Upper lobe of right lung (tissue), 1 donor: ENCODE results near the gene HCRTR1. TPM values are rescaled to one million over a fixed set of nuclear protein-coding genes. Genes with fewer than 3 reads are reported as not detected.

Source experiments
- ATAC-seq: fragments of 200-7000 bp; cut with Tn5 transposase; one replicate; pipeline ENCODE4 v1.9.1; 2020; ENCODE audit warnings: mild to moderate bottlenecking, moderate library complexity
- DNase-seq: peaks from one replicate; pipeline ENCODE4 v3.0.0-alpha.2; 2020
- H3K27ac ChIP-seq: fragments of 200-600 bp; one replicate; pipeline ENCODE4 v1.8.0; 2022
- H3K27me3 ChIP-seq: fragments of 200-600 bp; one replicate; pipeline ENCODE4 v1.8.0; 2022; ENCODE audit warnings: mild to moderate bottlenecking
- H3K36me3 ChIP-seq: fragments of 200-600 bp; one replicate; pipeline ENCODE4 v1.8.0; 2022
- H3K4me1 ChIP-seq: fragments of 200-600 bp; one replicate; pipeline ENCODE4 v1.8.0; 2022
- H3K4me3 ChIP-seq: fragments of 200-600 bp; one replicate; pipeline ENCODE4 v1.8.0; 2022; ENCODE audit warnings: mild to moderate bottlenecking
- H3K9me3 ChIP-seq: fragments of 200-600 bp; one replicate; pipeline ENCODE4 v1.8.0; 2022
- CTCF ChIP-seq: fragments of 200-600 bp; IDR thresholded peaks from one replicate; pipeline ENCODE4 v1.8.0; 2022; ENCODE audit warnings: antibody characterized with exemption
- intact Hi-C: fragments of 100-400 bp; cut with DNase I; formaldehyde crosslinking; loops from one replicate; pipeline ENCODE4 v1.11.0; 2022
- total RNA-seq: library from RNA; stranded (reverse); fragmentation: NEBNext Ultra II Directional; extraction: Animal tissue kit (Norgen Biotek cat#: 25700); gene quantifications from one replicate; pipeline ENCODE4 v1.2.1, GENCODE V29; 2021
- donor health status: DM: no; HTN: yes; CAD: no; lungs with severe emphysema.

HCRTR1 gene
- total RNA-seq, 1 donor from 2014 or later, result not detected

GRCh38 chr1:31593770-31594632 lies 23.5 kb upstream of the HCRTR1 start:
- Histone ChIP-seq H3K27ac (no peak overlapping the region), H3K4me3 (no peak overlapping the region), H3K4me1 (peaks cover 13% of the 10 kb centered on the region), H3K9me3 (no peaks in the 10 kb centered on the region), H3K36me3 (no peaks in the 10 kb centered on the region), H3K27me3 (no peaks in the 10 kb centered on the region)
- TF ChIP-seq CTCF, result peak; percentile 77
- ATAC-seq (peak; percentile 95), DNase-seq (peak; percentile 89)
- intact Hi-C loops, result no loop called here

- ATAC-seq, result no peak
- Histone ChIP-seq H3K9me3 (no peaks in the 10 kb centered on the region), H3K4me1 (peaks cover 5% of the 10 kb centered on the region), H3K36me3 (no peaks in the 10 kb centered on the region), H3K4me3 (no peak overlapping the region), H3K27me3 (no peaks in the 10 kb centered on the region), H3K27ac (no peak overlapping the region)
- intact Hi-C loops, result no loop called here
- DNase-seq, result no peak
- TF ChIP-seq CTCF, result no peak
These were observed 21.4 kb upstream of the HCRTR1 start for GRCh38 chr1:31595836-31596736.

- no peak for TF ChIP-seq CTCF
- intact Hi-C loops, result no loop called here
- no peak for DNase-seq
- Histone ChIP-seq H3K4me1 (peaks cover 5% of the 10 kb centered on the region), H3K36me3 (no peaks in the 10 kb centered on the region), H3K4me3 (no peak overlapping the region), H3K27ac (no peak overlapping the region), H3K27me3 (no peaks in the 10 kb centered on the region), H3K9me3 (no peaks in the 10 kb centered on the region)
- no peak for ATAC-seq
These were observed 20.8 kb upstream of the HCRTR1 start for GRCh38 chr1:31596737-31597097.

- Histone ChIP-seq H3K27me3 (no peaks in the 10 kb centered on the region), H3K36me3 (no peaks in the 10 kb centered on the region), H3K9me3 (no peaks in the 10 kb centered on the region), H3K4me3 (no peak overlapping the region), H3K27ac (no peak overlapping the region), H3K4me1 (peaks cover 5% of the 10 kb centered on the region)
- DNase-seq (peak; percentile 12), ATAC-seq (no peak)
- intact Hi-C loops, result no loop called here
- TF ChIP-seq CTCF, result no peak
These were observed 18.5 kb upstream of the HCRTR1 start for GRCh38 chr1:31598980-31599379.

GRCh38 chr1:31600641-31601040 lies 16.8 kb upstream of the HCRTR1 start:
- no peak for TF ChIP-seq CTCF
- no peaks in the 10 kb centered on the region for H3K36me3 ChIP-seq
- H3K4me3 ChIP-seq, result no peak overlapping the region
- ATAC-seq (no peak), DNase-seq (no peak)
- intact Hi-C loops, result no loop called here
- H3K27me3 ChIP-seq, result no peaks in the 10 kb centered on the region
- H3K27ac ChIP-seq, result no peak overlapping the region
- no peaks in the 10 kb centered on the region for H3K9me3 ChIP-seq
- peaks cover 5% of the 10 kb centered on the region for H3K4me1 ChIP-seq
